Activated T-cell treated with anti-CD3 and anti-CD28 coated beads for 48 hours (primary cell): ENCODE data around the gene KCNJ6.

Source experiments
- DNase-seq: peaks from one replicate; pipeline ENCODE4 v3.0.0-alpha.2; 2020; ENCODE audit warnings: low read depth

The KCNJ6 gene

GRCh38 chr21:37863842-37864241 is 52.4 kb downstream of the KCNJ6 start:
- DNase-seq = no peak

- DNase-seq = no peak
Measured at GRCh38 chr21:37862536-37862935, 53.7 kb downstream of the KCNJ6 start.

- no peak for DNase-seq
Measured at GRCh38 chr21:37861561-37861960, 54.7 kb downstream of the KCNJ6 start.

GRCh38 chr21:37860416-37860815 is 55.8 kb downstream of the KCNJ6 start:
- no peak for DNase-seq

- no peak for DNase-seq
Measured at GRCh38 chr21:37855647-37856625, 60.3 kb downstream of the KCNJ6 start.

GRCh38 chr21:37855271-37855646 is 61.0 kb downstream of the KCNJ6 start:
- DNase-seq = no peak

GRCh38 chr21:37849506-37850102 is 66.7 kb downstream of the KCNJ6 start:
- no peak for DNase-seq

GRCh38 chr21:37848721-37849490 is 67.4 kb downstream of the KCNJ6 start:
- no peak for DNase-seq

- no peak for DNase-seq
Measured at GRCh38 chr21:37845535-37845934, 70.7 kb downstream of the KCNJ6 start.

GRCh38 chr21:37843191-37843590 is 73.1 kb downstream of the KCNJ6 start:
- DNase-seq = no peak

GRCh38 chr21:37842163-37842919 is 73.9 kb downstream of the KCNJ6 start:
- DNase-seq = no peak

- DNase-seq = no peak
Measured at GRCh38 chr21:37837381-37837780, 78.9 kb downstream of the KCNJ6 start.

GRCh38 chr21:37835481-37835880 is 80.8 kb downstream of the KCNJ6 start:
- DNase-seq = no peak

GRCh38 chr21:37833301-37833700 is 83.0 kb downstream of the KCNJ6 start:
- DNase-seq = no peak

- DNase-seq = no peak
Measured at GRCh38 chr21:37829447-37829846, 86.8 kb downstream of the KCNJ6 start.

- DNase-seq = no peak
Measured at GRCh38 chr21:37828991-37829390, 87.3 kb downstream of the KCNJ6 start.

- DNase-seq = no peak
Measured at GRCh38 chr21:37828556-37828955, 87.7 kb downstream of the KCNJ6 start.

- DNase-seq = no peak
Measured at GRCh38 chr21:37827913-37828312, 88.3 kb downstream of the KCNJ6 start.

GRCh38 chr21:37821786-37822450 is 94.3 kb downstream of the KCNJ6 start:
- DNase-seq = no peak

- DNase-seq = no peak
Measured at GRCh38 chr21:37821092-37821491, 95.2 kb downstream of the KCNJ6 start.

- no peak for DNase-seq
Measured at GRCh38 chr21:37819372-37819771, 96.9 kb downstream of the KCNJ6 start.
